Measurements from ENCODE around the gene SLC25A1.

Gene SLC25A1

DNA sequence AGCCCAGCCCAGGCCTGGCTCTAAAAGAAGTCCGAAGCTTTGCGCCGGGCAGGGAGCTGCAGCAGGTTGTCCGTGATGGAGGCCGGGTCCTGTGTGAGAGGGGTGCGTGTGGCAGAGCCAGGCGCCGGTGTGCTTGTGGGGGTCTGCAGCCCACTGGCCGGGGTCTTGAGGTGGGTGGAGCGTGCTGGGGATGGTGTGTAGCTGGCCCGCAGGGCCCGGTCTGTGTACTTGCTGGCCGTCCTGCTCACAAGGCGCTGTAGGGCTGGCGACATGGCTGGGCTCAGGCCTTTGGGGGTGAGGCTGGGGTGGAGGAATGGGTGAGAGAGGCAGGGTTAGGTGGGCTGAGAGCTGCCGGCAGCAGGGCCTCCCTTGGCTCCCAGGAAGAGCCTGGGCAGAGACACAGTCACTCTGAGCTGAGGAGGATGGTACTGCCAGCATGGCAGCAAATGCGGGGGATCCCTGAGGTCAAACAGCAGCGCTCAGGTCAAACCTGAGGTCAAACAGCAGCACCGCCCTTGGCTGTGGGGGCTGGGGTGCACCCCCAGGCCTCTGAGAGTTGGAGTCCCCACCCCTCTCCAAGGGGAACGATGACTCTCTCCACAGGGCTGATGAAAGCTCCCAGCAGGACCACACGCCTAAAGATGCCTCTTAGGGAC, 44.2 kb downstream of the SLC25A1 start:
- DNase-seq: no peak

DNA sequence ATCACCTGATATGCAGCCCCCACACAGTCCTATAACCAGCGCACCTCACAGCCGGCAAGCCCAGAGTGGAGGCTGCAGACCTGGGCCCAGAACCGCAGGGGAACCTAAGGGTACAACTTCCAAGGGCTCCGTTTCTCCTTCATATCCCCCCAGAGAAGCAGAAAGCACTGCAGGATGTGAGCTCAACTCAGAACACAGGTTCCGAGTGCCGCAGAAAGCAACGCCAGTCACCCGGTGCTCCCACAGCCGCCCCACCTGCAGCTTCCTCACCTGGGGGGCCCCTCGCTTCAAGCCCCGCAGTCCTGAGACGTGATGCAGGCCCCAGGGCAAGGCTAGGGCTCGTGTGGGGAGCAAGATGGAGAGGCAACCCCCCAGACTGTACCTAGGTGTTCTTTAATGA, 45.0 kb downstream of the SLC25A1 start:
- no peak for DNase-seq

DNA sequence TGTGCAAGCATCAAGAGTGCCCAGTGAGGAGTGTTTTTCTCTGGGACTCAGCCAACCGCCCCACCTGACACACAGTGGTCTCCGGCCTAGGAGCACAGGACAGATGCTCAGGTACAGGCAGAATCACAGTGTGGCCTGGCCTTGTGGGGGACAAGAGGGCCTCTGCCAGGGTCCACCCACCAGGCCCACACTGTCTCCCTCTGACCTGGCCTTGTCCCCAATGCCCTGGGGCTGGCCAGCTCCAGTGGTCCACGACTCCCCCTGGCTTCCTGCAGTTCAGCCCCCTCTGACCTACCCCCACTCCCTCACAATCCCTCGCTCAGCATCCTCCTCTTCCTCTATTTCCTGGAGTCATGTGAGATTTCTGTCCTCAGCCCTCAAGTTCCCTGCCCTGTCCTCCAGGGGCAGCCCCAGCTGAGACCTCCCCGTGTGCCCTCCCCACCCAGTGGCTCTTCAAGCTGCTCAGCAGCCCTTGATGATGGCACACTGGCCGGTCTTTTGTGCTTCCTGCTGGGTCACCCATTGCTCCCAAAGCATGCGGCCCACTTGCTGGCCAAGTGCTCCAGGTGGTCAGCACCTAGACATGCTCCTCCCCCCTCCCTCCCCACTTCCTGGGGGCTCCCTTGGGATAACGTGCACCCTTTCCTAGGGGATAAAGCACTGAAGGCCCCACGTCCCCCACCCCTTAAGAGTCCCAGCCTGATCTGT, 45.7 kb downstream of the SLC25A1 start:
- no peak for DNase-seq

GRCh38 chr22:19132153-19132552, 46.4 kb downstream of the SLC25A1 start:
- DNase-seq: no peak

- no peak for DNase-seq
Measured at GRCh38 chr22:19131685-19132015, 46.9 kb downstream of the SLC25A1 start.

GRCh38 chr22:19130959-19131684, 47.4 kb downstream of the SLC25A1 start, which contains the start of gene TSSK2:
Gene TSSK2 (plus strand): TSS chr22:19131308. CDS start chr22:19131400, 92 bp downstream.
- no peak for DNase-seq

GRCh38 chr22:19129871-19130270, 48.7 kb downstream of the SLC25A1 start:
- DNase-seq: no peak

GRCh38 chr22:19128946-19129727, 49.4 kb downstream of the SLC25A1 start:
- DNase-seq: no peak

DNA sequence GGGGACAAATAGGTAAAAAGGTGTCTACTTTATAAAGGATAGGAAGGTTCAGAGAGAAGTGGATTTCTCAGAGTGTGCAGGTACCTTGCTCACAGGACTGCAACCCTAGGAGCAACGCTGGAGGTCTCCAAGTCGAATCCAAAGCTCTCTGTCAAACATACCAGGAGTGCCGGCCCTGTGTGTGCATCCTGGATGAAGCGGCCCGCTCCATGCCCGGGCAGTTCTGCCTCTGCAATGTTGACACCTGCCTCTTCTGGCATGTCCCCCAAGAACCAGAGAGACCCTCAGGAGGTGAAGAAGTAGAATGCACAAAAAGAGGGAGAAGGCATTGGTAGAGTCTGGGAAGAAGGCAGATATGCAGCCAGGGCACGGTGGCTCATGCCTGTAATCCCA, 50.5 kb downstream of the SLC25A1 start:
- no peak for DNase-seq

GRCh38 chr22:19127329-19128008, 51.1 kb downstream of the SLC25A1 start:
- DNase-seq: no peak

- no peak for DNase-seq
Measured at GRCh38 chr22:19126309-19127273, 51.9 kb downstream of the SLC25A1 start.

Measured in stimulated activated CD4-positive, alpha-beta T cell treated with anti-CD3 and anti-CD28 coated beads, Interleukin-15, amount 100 ng/mL, for 24 hours (primary cell).